ENCODE results near the gene TLN1.

DNA sequence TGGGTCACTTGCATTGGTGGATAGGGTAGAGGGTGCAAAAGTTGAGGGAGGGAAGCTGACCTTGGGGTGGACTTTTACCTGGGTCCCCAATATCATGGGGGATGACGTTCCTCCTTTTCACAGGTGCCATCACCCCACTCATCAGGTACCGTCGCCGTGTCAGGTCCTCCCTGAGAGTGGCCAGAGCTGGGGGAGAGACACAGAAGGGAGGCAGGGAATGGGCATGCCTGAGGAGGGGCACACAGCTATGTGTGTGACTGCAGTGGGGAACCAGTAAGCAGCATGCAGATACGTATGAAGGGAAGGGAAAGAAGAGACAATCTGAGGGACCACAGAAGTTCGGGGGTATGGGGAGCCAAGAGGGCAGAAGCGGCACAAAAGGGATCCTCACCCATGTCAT lies 6.9 kb upstream of the TLN1 start:
- TF ChIP-seq, protein P1, sequence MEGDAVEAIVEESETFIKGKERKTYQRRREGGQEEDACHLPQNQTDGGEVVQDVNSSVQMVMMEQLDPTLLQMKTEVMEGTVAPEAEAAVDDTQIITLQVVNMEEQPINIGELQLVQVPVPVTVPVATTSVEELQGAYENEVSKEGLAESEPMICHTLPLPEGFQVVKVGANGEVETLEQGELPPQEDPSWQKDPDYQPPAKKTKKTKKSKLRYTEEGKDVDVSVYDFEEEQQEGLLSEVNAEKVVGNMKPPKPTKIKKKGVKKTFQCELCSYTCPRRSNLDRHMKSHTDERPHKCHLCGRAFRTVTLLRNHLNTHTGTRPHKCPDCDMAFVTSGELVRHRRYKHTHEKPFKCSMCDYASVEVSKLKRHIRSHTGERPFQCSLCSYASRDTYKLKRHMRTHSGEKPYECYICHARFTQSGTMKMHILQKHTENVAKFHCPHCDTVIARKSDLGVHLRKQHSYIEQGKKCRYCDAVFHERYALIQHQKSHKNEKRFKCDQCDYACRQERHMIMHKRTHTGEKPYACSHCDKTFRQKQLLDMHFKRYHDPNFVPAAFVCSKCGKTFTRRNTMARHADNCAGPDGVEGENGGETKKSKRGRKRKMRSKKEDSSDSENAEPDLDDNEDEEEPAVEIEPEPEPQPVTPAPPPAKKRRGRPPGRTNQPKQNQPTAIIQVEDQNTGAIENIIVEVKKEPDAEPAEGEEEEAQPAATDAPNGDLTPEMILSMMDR (IDR thresholded peaks at IDR 0.05): no peak
- TF ChIP-seq POLR2A (IDR thresholded peaks at IDR 0.05): no peak

Data from heart left ventricle (tissue), 13 donors.